HG02852 (cell line): ENCODE measurements around the gene FURIN.
"Not testable (repeated sequence)": the region's sequence is repeated elsewhere in the genome, so short reads cannot be mapped to it uniquely, and the experiment has no call there.

Source experiments
- ATAC-seq: cut with Tn5 transposase; IDR thresholded peaks from one replicate; pipeline ENCODE4 v1.9.1; 2021; ENCODE audit warnings: mild to moderate bottlenecking, moderate library complexity; ENCODE audit not compliant: unreplicated experiment

FURIN gene

DNA sequence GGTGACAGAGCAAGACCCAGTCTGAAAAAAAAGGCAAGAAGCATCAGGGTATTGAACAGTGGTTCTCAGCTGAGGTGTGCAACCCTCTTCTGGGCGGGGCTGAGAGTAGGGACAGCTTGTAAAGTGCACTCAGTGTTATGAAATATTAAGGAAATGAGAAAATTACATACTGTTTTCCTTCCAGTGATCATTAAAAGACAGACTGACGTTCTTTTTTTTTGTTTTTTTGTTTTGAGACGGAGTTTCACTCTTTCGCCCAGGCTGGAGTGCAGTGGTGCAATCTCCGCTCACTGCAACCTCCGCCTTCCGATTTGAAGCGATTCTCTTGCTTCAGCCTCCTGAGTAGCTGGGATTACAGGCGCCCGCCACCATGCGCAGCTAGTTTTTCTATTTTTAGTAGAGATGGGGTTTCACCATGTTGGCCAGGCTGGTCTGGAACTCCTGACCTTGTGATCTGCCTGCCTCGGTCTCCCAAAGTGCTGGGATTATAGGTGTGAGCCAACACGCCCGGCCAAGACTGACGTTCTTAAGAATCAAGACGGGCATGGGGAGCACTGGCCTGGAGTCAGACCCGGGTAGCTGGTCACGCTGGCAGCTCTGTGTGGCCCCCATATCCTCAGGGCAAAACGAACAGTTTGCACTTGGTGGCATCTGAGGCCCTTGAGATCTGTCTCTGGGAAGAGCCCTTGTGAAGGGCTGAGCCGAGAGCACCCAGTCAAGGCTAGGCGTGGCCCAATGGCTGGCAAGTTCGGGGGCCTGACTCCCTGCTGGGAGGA, 46.1 kb downstream of the FURIN start:
- no peak for ATAC-seq

DNA sequence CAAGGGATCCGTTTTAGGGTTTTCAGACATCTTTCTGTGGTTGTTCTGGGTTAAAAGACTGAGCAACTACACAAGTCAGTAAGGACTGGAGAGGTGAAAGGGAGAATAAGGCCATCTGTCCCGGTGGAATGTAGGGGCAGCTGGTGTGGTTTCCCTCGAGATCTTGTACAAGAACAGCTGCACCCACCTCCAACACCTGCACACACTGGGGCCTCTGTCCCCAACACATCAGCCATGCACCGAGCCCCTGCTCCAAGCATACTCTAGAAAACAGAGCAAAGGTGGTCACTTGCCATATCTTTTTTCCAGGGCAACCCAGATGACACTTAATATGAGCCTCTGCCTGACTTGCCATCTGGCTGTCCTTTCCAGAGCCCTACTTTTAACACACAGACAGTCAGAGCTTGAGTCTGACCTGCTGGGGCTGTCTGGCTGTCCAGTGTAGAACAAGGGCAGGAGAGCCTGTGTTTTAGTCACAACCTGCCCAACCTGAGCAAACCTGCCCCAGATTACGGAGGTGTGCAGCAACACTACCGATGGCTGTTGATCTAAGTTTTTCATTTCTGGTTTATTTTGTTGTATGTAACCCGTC, 46.9 kb downstream of the FURIN start:
- ATAC-seq = no peak

- ATAC-seq = no peak
Measured at GRCh38 chr15:90915808-90916440, 47.5 kb downstream of the FURIN start.

- ATAC-seq = no peak
Measured at GRCh38 chr15:90916461-90916860, 48.1 kb downstream of the FURIN start.

DNA sequence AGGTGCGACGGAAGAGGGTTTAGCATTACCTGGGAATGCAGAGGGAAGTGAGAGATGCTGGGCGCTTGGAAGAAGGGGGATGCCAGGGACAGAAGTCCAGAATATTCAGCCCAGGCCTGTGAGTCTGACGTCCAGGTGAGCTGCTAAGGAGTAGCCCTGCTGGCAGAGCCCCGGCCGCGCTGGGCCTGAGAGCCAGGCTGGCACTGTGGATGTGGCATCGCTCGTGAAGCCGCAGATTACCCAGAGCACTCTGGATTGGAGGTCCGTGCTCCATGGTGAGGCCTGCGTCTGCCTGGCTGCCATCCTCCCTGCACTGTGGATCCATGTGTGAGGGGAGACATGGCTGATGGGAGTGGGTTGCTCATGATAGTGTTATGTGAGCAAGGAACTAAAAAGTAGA, 49.2 kb downstream of the FURIN start:
- ATAC-seq = no peak

DNA sequence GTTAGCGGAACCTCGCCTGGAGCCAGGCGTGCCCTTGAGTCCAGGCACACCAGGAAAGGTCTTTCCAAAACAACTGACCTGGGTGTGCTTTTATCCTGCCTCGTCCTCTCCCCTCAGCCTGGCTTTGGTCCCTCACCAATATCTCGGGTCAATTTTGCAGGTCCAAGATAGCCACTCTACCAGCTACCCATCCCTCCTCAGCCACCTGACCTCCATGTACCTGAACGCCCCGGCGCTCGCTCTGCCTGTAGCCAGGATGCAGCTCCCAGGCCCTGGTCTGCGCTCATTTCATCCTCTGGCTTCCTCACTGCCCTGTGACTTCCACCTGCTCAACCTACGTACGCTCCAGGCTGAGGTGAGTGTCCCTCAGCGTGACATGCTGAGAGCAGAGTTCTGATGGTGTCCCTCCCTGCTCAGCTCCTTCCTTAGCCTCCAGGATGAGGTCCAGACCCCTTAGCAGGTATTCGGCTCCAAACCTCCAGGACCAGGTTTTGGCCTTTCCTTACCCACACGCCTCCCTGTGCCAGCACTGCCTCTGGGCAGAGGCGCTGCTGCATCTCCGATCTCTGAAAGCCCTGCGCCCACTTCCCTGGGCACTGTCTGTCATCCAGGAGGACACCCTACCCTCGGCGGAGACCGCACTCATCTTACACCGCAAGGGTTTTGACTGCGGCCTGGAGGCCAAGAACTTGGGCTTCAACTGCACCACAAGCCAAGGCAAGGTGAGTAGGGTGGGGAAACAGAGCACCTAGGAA, 49.8 kb downstream of the FURIN start:
- no peak for ATAC-seq

DNA sequence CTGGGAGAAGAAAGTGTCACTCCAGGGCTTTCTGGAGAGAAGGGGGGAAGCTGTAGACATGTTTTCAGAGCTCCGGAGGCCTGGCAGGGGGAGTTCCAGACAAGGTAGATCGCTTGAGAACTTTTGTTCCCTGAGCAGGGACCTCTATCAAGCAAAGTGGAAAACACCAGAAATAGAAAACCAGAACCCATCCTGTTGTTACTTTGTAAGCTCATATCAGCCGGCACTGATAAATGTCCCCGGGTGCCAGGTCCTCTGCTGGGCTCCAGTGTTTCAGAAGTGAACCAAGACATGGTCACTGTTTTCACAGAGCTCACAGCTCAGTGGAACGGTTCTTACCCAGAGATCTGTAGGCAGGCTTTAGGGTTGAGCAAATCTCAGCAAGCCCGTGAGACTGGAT, 50.4 kb downstream of the FURIN start:
- ATAC-seq = no peak

DNA sequence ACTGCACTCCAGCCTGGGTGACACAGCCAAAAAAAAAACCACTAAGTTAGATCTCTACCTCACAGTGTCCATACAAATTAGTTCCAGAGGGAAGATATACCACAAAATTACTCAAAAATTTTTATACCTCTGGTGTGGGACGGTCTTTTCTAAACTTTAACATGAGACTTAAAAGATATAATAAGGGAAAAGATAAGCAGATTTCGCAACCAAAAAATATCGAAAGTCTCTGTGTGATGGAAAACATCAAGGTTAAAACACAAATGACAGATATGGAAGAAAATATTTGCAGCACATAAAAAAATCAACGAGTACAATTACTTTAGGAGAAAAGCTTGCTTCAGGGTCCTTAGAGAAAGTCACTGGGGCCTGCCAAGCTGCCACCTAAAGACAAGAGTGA, 53.5 kb downstream of the FURIN start:
- ATAC-seq = no peak

GRCh38 chr15:90922712-90923322, 54.4 kb downstream of the FURIN start:
- ATAC-seq = peak; percentile 74

GRCh38 chr15:90924375-90924774, 56.0 kb downstream of the FURIN start:
- ATAC-seq = peak; percentile 72

GRCh38 chr15:90926766-90927165, 58.4 kb downstream of the FURIN start:
- not testable (repeated sequence) for ATAC-seq

- ATAC-seq = not testable (repeated sequence)
Measured at GRCh38 chr15:90928106-90928505, 59.7 kb downstream of the FURIN start.

DNA sequence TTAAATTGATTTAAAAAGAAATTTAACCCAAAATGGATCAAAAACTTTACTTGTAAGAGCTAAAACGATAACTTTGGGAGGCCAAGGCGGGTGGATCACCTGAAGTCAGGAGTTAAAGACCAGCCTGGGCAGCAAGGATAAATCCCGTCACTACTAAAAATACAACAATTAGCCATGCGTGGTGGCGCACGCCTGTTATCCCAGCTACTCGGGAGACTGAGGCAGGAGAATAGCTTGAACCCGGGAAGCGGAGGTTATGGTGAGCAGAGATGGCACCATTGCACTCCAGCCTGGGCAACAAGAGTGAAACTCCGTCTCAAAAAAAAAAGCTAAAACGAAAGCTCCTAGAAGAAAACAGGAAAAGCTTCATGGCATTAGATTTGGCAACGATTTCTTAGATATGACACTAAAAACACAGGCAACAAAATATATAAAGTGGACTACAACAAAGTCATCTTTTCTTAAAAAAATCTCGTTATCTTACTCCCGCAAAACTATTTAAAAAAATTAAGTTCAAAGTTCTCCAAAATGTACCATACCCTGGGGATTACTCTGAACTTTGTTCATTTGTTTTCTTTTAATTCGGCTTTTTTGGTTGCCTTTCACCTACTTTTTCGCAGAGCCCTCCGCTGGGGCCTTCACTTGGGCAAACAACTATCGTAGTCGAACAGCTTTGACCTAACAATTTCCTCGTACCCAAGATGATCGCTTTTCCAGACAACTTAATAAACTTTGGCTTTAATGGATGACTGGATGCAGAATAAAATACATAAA, 61.0 kb downstream of the FURIN start:
- no peak for ATAC-seq

GRCh38 chr15:90930861-90931574, 62.6 kb downstream of the FURIN start:
- ATAC-seq = no peak

DNA sequence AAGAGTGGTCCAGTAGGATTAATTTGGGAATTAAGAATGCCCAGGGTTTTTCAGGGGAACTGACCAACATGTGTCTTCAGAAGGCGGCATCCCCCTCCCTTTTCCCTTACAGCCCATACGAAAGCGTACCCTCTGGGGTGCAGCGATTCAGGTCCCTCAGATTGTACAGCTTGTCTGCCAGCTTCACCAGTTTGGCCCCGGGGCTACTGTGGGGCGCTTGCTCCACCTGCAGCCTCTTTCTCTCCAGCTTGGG, 63.1 kb downstream of the FURIN start:
- ATAC-seq = no peak

DNA sequence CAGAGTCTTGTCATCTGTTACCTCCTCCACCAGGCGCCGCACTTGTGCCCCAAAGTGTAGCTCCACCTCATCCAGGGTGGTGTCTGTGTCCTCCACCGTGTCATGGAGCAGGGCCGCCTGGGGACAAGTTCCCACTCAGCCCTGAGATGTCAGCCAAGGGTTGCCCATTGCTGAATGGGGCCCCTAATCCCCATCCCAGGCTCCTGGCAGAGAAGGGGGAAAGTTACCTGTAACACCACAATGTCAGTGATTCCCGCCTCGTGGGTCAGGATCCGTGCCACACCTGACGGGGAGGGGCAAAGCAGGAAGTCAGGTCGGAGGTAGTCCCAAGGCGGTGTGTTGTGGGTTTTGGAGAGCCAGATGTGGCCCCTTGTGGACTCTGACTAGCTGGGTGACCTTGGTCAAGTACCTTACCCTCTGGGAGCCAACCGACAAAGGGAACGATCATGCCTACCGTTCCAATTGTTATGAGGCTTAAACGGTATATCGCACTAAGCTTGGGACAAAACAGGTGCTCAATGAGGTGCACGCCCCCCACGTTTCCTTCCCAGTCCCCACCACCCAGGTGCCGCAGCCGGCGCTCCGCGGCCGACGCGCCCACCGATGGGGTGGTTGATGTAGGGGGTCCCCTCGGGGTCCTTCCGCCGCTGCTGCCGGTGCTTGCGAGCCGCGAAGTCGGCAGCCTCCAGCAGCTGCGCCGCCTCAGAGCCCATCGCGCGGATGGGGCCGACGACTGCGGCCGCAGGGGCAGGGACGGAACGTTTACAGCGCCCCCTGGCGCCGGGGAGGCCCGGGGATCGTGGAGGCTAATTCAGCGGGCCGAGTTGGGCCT, 63.7 kb downstream of the FURIN start, which contains the start of gene HDDC3:
Gene HDDC3, minus strand, starts transcription at position 722 of the 832 bp plus-strand sequence. Its CDS starts 9 bp downstream, at position 713.
- peak; percentile 37 for ATAC-seq

DNA sequence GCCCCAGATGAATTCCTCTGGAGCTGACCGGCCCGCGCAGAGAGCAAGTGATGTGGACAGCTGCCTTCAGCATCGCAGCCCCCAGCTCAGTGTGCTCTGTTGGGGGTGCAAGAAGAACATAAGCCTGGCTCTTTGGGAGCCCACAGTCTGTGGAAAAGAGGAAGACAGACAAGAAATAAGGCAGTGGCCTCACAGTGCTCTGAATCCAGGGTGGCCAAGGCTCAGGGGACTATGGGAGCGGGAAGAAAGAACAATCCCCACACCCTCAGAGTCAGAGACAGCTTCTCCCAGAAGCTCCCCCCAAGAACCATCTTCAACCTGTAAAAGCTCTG, 64.2 kb downstream of the FURIN start:
- ATAC-seq = no peak
